NT2/D1 (cell line): Measurements from ENCODE around the gene PBRM1.

Experiments used
- YY1 ChIP-seq: IDR thresholded peaks from 2 replicates; pipeline ENCODE4 v1.6.1; 2011; ENCODE audit not compliant: insufficient read length, insufficient read depth
- ZNF274 ChIP-seq: IDR thresholded peaks from 2 replicates; pipeline ENCODE4 v1.6.1; 2011; ENCODE audit warnings: mild to moderate bottlenecking, low read depth, low read length

- TF ChIP-seq YY1 (no peak), ZNF274 (no peak)
Measured at GRCh38 chr3:52518723-52519444, 166.8 kb downstream of the PBRM1 start.
